PC-3 (cell line): Measurements from ENCODE around the gene MRPS21. TPM values are rescaled to one million over a fixed set of nuclear protein-coding genes. Genes with fewer than 3 reads are reported as not detected.

ENCODE experiments used
- total RNA-seq: library from RNA; depleted of rRNA; stranded (reverse); fragments of >200 nt; gene quantifications from 2 replicates; pipeline ENCODE4 v1.2.3, GENCODE V29; 2014; rRNA removed

Gene MRPS21
- total RNA-seq, 1 experiment from 2014 or later, result 124 TPM

Other genes starting within 250 kb of the MRPS21 start
- gene VPS45, start 226.1 kb upstream of the MRPS21 start, total RNA-seq, result 39.5 and 47.8 TPM in 2 replicates
- gene PLEKHO1, start 143.9 kb upstream of the MRPS21 start, total RNA-seq, result 13.8 and 29.5 TPM in 2 replicates
- gene ANP32E, start 57.7 kb upstream of the MRPS21 start, total RNA-seq, result 42.0 and 47.4 TPM in 2 replicates
- not detected in 2 replicates for gene CA14, start 36.1 kb upstream of the MRPS21 start, total RNA-seq
- gene APH1A, start 24.8 kb upstream of the MRPS21 start, total RNA-seq, result 211 and 222 TPM in 2 replicates
- gene C1orf54, start 21.1 kb upstream of the MRPS21 start, total RNA-seq, result 0.98 TPM in 1 of 2 replicates, not detected in the other
- 19.0 and 27.0 TPM in 2 replicates for gene CIART, start 11.3 kb upstream of the MRPS21 start, total RNA-seq
- gene PRPF3, start 27.7 kb downstream of the MRPS21 start, total RNA-seq, result 73.0 and 73.5 TPM in 2 replicates
- gene RPRD2, start 70.3 kb downstream of the MRPS21 start, total RNA-seq, result 12.5 and 12.6 TPM in 2 replicates
- gene TARS2, start 193.6 kb downstream of the MRPS21 start, total RNA-seq, result 56.2 and 61.6 TPM in 2 replicates
- 2.3 and 3.7 TPM in 2 replicates for gene ECM1, start 214.2 kb downstream of the MRPS21 start, total RNA-seq
- gene FALEC, start 221.9 kb downstream of the MRPS21 start, total RNA-seq, result 0.73 TPM in 1 of 2 replicates, not detected in the other